HL-60/S4 (cell line): Measurements from ENCODE around the gene CTSL.
"Not testable (repeated sequence)": the region's sequence is repeated elsewhere in the genome, so short reads cannot be mapped to it uniquely, and the experiment has no call there.

Experiments
- in situ Hi-C: fragments of 300-500 bp; cut with MboI; formaldehyde crosslinking; loops from 2 replicates; pipeline ENCODE4 v1.14.3; 2022; ENCODE audit warnings: low sequenced_read_pairs

CTSL gene

DNA sequence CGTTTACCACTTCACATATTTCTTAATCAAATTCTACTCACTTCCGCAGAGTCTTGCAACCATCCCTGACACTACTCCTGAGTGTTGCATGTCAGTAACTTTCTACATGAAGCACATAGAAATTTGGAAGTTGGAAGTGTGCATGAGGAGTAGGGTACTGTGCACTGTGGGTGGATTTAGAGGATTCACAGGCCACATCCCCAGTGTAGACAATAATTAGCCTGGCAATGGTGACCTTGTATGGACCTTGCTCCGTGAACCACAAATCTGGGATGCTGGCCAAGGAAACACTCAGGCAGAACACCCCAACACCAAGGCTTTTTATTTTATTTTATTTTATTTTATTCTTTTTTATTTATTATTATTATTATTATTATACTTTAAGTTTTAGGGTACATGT is 25.5 kb downstream of the CTSL start:
- in situ Hi-C loops = no loop called here

DNA sequence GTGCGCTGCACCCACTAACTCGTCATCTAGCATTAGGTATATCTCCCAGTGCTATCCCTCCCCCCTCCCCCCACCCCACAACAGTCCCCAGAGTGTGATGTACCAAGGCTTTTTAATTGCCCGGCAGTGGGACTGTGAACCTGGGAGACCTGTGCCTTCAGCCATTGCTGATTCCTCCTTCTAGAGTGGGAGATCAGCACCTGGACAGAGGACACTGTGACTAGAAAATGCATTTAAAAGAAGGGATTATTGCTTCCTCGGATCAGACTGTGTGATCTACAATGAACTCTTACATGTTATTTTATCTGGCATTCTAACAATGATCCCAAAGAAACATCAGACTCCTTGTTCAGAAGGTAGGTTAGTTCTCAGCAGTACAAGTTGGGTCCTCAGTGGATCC is 25.9 kb downstream of the CTSL start:
- in situ Hi-C loops = no loop called here

DNA sequence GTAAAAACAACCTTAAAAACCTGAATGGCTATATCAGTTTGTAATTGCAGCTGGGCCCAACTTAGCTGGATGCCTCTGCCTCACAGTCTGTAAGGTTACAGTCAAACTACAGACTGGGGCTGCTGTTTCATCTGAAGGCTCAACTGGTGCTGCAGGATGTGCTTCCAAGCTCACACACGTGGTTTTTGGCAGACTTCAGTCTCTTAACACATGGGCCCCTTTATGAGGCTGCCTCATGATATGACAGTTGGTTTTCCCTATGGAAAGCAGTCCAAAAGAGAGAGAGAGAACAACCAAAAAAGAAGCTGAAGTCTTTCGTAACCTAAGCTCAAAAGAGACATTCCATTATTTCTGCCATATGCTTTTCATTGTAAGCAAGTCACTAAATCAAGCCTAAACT is 27.4 kb downstream of the CTSL start:
- in situ Hi-C loops = no loop called here

DNA sequence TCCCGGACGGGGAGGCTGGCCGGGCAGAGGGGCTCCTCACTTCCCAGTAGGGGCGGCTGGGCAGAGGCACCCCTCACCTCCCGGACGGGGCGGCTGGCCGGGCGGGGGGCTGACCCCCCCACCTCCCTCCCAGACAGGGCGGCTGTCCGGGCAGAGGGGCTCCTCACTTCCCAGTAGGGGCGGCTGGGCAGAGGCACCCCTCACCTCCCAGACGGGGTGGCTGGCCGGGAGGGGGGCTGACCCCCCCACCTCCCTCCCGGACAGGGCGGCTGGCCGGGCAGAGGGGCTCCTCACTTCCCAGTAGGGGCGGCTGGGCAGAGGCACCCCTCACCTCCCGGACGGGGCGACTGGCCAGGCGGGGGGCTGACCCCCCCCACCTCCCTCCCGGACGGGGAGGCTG is 32.4 kb downstream of the CTSL start:
- in situ Hi-C loops = not testable (repeated sequence)

DNA sequence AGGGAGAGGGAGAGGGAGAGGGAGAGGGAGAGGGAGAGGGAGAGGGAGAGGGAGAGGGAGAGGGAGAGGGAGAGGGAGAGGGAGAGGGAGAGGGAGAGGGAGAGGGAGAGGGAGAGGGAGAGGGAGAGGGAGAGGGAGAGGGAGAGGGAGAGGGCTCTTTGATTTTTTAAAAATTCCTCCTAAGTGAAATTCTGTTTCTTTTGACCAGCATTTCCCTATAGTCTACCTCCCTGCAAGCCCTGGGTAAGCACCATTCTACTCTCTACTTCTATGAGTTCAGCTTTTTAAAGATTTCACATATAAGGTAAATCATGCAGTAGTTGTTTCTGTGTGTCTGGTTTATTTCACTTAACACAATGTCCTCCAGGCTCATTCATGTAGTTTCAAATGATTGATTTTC is 34.1 kb downstream of the CTSL start:
- in situ Hi-C loops = not testable (repeated sequence)

DNA sequence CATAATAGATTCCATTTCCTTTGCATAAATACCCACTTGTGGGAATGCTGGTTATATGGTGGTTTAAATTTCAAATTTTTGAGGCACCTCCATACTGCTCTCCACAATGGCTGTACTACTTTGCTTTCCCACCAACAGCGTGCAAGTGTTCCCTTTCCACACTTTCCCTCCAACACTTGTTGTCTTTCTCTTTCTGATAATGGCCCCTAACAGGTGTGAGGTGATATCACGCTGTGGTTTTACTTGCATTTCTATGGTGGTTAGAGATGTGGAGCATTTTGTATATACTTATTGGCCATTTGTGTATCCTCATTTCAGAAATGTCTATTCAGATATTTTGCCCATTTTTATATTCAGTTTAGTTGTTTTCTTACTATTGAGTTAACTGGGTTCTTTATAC is 34.6 kb downstream of the CTSL start:
- in situ Hi-C loops = no loop called here

DNA sequence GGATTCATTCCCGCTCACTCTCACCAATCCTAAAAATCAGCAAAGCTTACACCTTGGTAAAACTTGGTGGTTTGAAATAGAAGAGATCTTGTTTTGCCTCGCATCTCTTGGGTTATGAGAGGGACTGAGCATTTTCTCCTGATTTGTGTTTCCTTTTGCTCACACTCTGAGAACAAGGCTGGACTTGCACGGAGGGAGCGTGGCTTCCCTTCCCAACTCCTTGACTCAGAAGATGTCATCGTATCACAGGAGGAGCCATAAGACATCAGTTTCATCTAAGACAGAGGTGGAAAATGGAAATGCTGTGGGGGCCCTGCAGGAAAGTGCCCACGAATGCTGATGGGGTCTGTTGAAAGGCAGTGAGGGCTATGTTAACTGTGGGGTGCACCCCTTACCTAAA is 37.4 kb downstream of the CTSL start:
- in situ Hi-C loops = no loop called here

DNA sequence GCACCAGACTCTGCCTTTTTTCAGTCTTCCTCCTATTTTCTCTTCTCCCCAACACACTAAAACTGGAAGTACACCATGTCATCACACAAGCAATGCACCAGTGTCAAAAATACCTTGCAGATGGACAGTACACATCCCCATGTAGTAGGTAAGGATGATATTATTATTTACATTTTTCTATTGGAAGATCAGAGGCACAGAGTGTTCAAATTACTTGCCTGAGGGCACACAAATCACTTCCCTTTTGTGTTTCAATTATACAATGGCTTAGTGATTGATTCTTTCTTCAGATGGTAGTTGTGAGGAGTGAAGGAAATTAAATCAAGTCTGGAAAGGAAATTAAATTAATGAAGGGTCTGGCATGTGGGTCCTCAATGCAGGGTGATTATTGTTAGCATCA is 39.6 kb downstream of the CTSL start:
- in situ Hi-C loops = no loop called here

DNA sequence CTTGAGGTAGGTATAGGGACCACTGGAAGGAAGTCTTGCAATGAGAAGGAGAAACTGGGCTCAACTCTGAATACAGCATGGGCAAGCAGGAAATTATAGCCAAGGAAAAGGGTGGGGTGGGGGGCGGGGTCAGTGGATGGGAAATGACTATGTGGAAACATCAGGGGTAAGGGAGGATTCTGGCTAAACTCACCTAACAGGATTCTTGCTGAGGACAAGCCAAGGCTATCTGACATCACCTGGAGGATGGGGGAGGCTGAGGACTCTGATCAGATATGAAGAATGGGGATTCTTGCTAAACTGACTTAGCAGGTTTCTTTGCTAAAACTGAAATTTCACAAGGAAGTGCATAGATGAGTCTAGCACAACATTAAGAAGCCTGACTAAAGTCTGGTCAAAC is 40.8 kb downstream of the CTSL start:
- in situ Hi-C loops = no loop called here

DNA sequence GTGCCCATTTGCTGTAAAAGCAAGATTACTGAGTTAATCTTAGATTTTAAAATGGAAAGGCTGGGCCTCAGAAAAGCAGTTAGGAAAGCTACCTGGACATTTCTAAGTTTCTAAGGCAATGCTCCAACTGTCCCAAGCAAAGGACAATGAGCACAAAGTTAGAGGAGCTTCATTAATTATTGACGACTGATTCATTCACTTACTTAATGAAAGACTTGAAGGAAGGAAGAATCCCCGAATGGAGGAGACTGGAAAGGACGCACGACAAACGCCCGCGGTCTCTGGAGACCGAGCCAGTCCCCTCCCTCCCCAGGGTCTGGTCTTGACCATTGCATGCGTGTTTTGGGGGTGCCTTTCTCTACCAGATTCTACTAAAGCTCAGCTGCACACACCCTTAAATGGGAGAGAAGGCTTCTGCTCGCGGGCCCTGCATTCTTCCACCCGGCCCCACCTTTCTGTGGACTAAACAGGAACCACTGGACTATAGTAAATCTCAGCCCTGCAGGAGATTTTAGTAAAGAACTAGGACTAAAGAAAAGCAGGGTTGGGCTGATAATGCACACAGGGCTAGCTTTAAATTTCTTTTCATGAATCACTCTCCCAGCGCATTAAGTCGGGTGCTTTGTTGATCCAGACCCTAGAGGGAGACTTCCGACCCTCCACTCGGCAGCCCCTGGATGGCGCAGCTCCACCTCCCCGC is 44.8 kb downstream of the CTSL start:
- in situ Hi-C loops = no loop called here

DNA sequence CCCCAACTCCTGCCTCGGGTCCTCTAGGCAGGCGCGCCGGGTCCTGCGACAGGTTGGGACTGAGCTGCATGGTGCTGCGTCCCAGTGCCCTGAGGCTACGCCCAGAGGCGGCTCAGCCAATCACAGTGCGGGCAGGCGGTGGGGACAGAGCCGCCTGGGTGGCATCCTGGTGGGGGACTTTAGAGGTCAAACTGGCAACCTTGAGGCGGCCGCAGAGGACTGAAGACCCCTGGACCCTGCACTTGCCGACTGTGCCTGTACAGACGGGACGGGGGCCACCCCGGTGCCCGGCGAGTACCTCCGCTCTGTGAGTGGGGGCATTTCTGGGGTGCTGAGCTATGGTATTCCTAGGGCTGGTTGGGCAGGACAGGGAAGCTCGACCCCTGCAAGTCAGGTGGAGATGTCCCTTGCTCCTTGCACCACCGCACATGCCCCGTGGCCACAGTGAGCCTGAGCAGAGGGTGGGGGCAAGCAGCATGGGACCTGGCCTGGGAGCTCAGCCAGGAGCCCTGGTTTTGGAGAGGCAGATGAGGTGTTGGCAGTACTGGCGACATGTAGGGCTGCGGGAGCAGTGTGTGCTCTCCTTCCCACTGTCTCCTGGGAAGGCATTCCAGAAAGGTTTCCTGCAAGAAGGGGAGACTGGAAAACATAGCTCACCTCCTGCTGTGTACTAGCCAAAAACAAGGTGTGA is 45.5 kb downstream of the CTSL start:
- in situ Hi-C loops = no loop called here

DNA sequence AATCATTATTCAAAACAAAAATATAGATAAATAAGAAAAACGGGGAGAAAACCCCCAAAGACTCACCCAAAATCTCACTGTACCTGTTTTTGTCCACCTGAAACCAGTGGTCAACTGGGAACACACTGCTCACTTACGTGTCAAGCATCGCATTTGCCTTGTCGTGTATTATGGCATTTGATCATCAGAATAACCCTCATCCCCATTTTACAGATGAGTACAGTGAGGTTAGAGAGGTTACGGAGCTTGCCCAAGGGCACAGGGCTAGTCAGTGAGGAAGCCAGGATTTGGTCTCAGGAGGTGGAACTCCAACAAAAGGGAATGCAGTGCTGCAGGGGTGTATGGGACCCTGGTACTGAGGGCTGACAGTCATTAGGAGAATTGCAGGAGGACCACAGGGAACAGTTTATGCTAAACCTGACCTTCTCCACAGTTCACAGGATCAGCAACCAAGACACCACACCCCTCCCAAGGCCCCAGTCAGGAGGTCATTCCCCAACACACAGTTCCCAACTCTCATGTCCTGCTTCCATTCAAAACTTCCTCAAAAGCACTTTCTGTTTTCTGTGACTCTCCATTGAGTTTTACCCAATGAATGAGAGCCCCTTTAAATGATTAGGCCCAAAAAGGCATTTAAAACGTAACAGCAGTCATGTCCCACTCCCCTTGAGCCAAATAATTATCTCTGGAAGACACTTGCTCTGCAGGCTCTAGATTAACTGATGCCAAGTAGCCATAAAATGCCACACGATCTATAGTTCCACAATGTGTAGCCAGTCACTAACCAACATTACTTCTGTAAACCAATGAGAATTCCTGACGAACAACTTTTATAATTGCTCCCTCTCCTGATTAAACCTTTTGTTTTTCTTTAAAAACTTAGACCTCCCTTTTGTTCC is 50.8 kb downstream of the CTSL start:
- in situ Hi-C loops = no loop called here

DNA sequence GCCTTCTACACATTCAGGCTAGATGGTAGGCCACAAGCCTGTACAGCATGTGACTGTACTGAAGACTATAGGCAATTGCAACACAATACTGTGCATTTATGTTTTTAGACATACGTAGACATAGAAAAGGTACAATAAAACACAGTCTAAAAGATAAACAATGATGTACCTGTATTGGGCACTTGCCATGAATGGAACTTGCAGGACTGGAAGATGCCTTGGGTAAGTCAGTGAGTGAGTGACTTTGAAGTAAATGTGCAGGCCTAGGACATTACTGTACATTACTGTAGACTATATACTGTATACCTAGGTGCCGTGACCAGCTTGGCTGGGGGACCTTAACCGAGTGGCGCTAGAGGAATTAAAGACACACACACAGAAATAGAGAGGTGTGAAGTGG is 53.1 kb downstream of the CTSL start:
- in situ Hi-C loops = no loop called here
